SU-DHL-6 (cell line): Measurements from ENCODE around the gene CYB5R4.
A peak's percentile ranks its signal among the peaks of the same experiment; 100 is the strongest.

Source experiments
- H2AFZ ChIP-seq: fragments of 200-600 bp; sonication (generic); 2 replicates; pipeline ENCODE4 v1.6.1; 2014; ENCODE audit warnings: low read depth, mild to moderate bottlenecking, moderate library complexity, mixed read lengths, antibody characterized with exemption, low read length; ENCODE audit not compliant: severe bottlenecking
- H3F3A ChIP-seq: fragments of 200-600 bp; shearing (Covaris generic); 2 replicates; pipeline ENCODE4 v1.6.0; 2016; ENCODE audit warnings: antibody characterized with exemption, mild to moderate bottlenecking; ENCODE audit not compliant: insufficient read depth
- H3K27ac ChIP-seq: fragments of 200-600 bp; sonication (generic); 2 replicates; pipeline ENCODE4 v1.5.1; 2016; ENCODE audit warnings: low read depth, mild to moderate bottlenecking, low read length, moderate library complexity, mixed read lengths
- H3K27me3 ChIP-seq: fragments of 200-600 bp; sonication (generic), shearing (Covaris generic); 2 replicates; pipeline ENCODE4 v1.6.0; 2014; ENCODE audit warnings: mild to moderate bottlenecking, low read length
- H3K36me3 ChIP-seq: fragments of 200-600 bp; sonication (generic); 2 replicates; pipeline ENCODE4 v1.6.1; 2014; ENCODE audit warnings: mild to moderate bottlenecking, low read length, mixed read lengths
- H3K4me2 ChIP-seq: fragments of 300-600, 200-600 bp; shearing (Covaris generic), sonication (generic); 2 replicates; pipeline ENCODE4 v1.6.0; 2014; ENCODE audit warnings: low read length, low read depth, mild to moderate bottlenecking; ENCODE audit not compliant: poor library complexity, severe bottlenecking
- H3K4me3 ChIP-seq: fragments of 200-600 bp; sonication (generic); 2 replicates; pipeline ENCODE4 v1.5.1; 2014; ENCODE audit warnings: antibody characterized with exemption, low read length, mild to moderate bottlenecking, mixed read lengths; ENCODE audit not compliant: insufficient read depth, poor library complexity, severe bottlenecking
- H3K79me2 ChIP-seq: fragments of 200-600 bp; sonication (generic); 2 replicates; pipeline ENCODE4 v1.6.1; 2014; ENCODE audit warnings: mild to moderate bottlenecking, low read length, moderate library complexity; ENCODE audit not compliant: insufficient read depth
- H3K9ac ChIP-seq: fragments of 200-600 bp; sonication (generic); 2 replicates; pipeline ENCODE4 v1.7.0; 2014; ENCODE audit warnings: mild to moderate bottlenecking, low read length
- H3K9me2 ChIP-seq: fragments of 200-600 bp; sonication (generic); replicated peaks from 2 replicates; pipeline ENCODE4 v1.6.1; 2014; ENCODE audit warnings: low read length; ENCODE audit not compliant: insufficient read depth
- H3K9me3 ChIP-seq: fragments of 200-600 bp; sonication (generic); 2 replicates; pipeline ENCODE4 v1.6.1; 2014; ENCODE audit warnings: low read length, mixed read lengths; ENCODE audit not compliant: insufficient read depth
- H4K20me1 ChIP-seq: fragments of 200-600 bp; sonication (generic); 2 replicates; pipeline ENCODE4 v1.6.1; 2014; ENCODE audit warnings: low read depth, mild to moderate bottlenecking, antibody characterized with exemption, low read length, moderate library complexity, mixed read lengths
- CTCF ChIP-seq: fragments of 200-600 bp; sonication (generic); IDR thresholded peaks from one replicate; pipeline ENCODE4 v1.5.1; 2017; ENCODE audit warnings: antibody characterized with exemption, mild to moderate bottlenecking, low read length, moderate library complexity; ENCODE audit not compliant: insufficient read depth, poor library complexity, severe bottlenecking
- EZH2phosphoT487 ChIP-seq: fragments of 200-600 bp; sonication (generic), shearing (Covaris generic); conservative IDR thresholded peaks from 2 replicates; pipeline ENCODE4 v1.6.1; 2018; ENCODE audit warnings: mild to moderate bottlenecking, antibody characterized with exemption, low read length, moderate library complexity, mixed read lengths

The CYB5R4 gene

GRCh38 chr6:83859410-83860358, at the start of gene CYB5R4:
CYB5R4 (plus strand) TSS chr6:83859689; CDS start chr6:83859783, 94 bp downstream.
- H3K36me3 ChIP-seq: peaks cover 15% of the 10 kb centered on the region
- peak within 1 kb of the TSS; percentile 97 for H3K4me3 ChIP-seq
- no peaks in the 10 kb centered on the region for H3F3A ChIP-seq
- H3K9me2 ChIP-seq: no peaks in the 10 kb centered on the region
- H3K4me2 ChIP-seq: peak within 1 kb of the TSS; percentile 91
- peaks cover 45% of the 10 kb centered on the region for H3K79me2 ChIP-seq
- no peak for TF ChIP-seq CTCF
- TF ChIP-seq EZH2phosphoT487: no peak
- H2AFZ ChIP-seq: peak within 1 kb of the TSS; percentile 65
- 0 out of 2 replicates have a peak, but pooled peaks cover 8% of the 10 kb centered on the region for H4K20me1 ChIP-seq
- peak within 1 kb of the TSS; percentile 82 for H3K9ac ChIP-seq
- no peaks in the 10 kb centered on the region for H3K27me3 ChIP-seq
- H3K9me3 ChIP-seq: no peaks in the 10 kb centered on the region
- peak within 1 kb of the TSS; percentile 43 for H3K27ac ChIP-seq

- Histone ChIP-seq H3K9ac (no peak overlapping the region), H3K4me2 (no peak overlapping the region), H3K9me2 (no peaks in the 10 kb centered on the region), H3K4me3 (no peak overlapping the region), H3K36me3 (no peaks in the 10 kb centered on the region), H2AFZ (no peak overlapping the region), H3F3A (no peaks in the 10 kb centered on the region), H3K79me2 (no peaks in the 10 kb centered on the region), H4K20me1 (no peaks in the 10 kb centered on the region), H3K27me3 (no peaks in the 10 kb centered on the region), H3K27ac (no peak overlapping the region), H3K9me3 (no peaks in the 10 kb centered on the region)
- TF ChIP-seq EZH2phosphoT487: no peak
- no peak for TF ChIP-seq CTCF
Measured at GRCh38 chr6:83812595-83812994, 46.9 kb upstream of the CYB5R4 start.

- no peaks in the 10 kb centered on the region for H3K9me3 ChIP-seq
- no peak overlapping the region for H3K9ac ChIP-seq
- H2AFZ ChIP-seq: no peak overlapping the region
- H3K27me3 ChIP-seq: no peaks in the 10 kb centered on the region
- H3K9me2 ChIP-seq: no peaks in the 10 kb centered on the region
- no peaks in the 10 kb centered on the region for H3F3A ChIP-seq
- no peak overlapping the region for H3K4me3 ChIP-seq
- TF ChIP-seq CTCF (no peak), EZH2phosphoT487 (no peak)
- no peaks in the 10 kb centered on the region for H4K20me1 ChIP-seq
- no peak overlapping the region for H3K27ac ChIP-seq
- no peaks in the 10 kb centered on the region for H3K79me2 ChIP-seq
- H3K36me3 ChIP-seq: no peaks in the 10 kb centered on the region
- no peak overlapping the region for H3K4me2 ChIP-seq
Measured at GRCh38 chr6:83815631-83816272, 43.7 kb upstream of the CYB5R4 start.
